ENCODE measurements around the gene COBL. TPM values are rescaled to one million over a fixed set of nuclear protein-coding genes. Genes with fewer than 3 reads are reported as not detected.
A peak's percentile ranks its signal among the peaks of the same experiment; 100 is the strongest.

COBL gene
- total and polyA plus RNA-seq, 2 donors (not counting 3 experiments of a cell fraction or from before 2014, with no cell fraction given) = 0.11 TPM; not detected in 1

DNA sequence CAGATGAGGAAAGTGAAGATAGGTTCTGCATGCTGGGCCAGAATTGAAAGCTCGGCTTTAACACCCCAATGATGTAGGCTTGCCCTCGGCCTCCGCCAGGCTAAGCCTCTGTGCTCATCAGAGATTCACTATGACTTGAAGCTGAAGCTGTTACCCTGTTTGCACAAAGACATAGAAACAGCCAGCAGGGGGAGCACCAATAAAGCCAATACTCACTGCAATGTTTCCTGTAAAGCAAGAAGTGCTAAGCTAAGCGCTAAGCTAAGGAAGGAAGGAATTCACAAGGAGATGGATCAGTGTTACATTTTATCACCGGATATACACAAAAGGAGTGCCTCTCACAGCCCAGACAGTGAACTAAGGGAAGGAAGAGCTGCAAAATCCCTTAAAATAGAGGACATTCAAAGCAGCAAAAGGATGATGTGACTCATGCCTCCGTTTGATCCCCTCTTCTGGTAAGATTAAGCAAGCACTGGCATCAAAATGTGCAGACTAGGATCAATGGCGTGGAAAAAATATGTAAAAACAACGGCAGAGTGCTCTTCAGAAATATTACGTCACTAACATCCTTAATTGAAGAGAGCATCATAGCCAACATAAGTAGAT lies 153.8 kb downstream of the COBL start:
- no peaks in the 10 kb centered on the region for H3K4me1 ChIP-seq (ENCODE audit: control insufficient read depth, extremely low read depth, insufficient read depth, low read length)
- POLR2A ChIA-PET = no interaction called here
- peaks cover 0 to 16% of the 10 kb centered on the region in 2 experiments for H3K27me3 ChIP-seq (ENCODE audit: control insufficient read depth in 2 of 2, insufficient read depth in 2 of 2, low read length in 2 of 2)
- peak overlapping the region; percentile 14 for H2AFZ ChIP-seq (ENCODE audit: low read depth, low read length)
- H3K9me3 ChIP-seq (replicated peaks; ENCODE audit: control insufficient read depth, insufficient read depth, low read length) = no peaks in the 10 kb centered on the region
- H3K9ac ChIP-seq (replicated peaks; ENCODE audit: extremely low read depth, insufficient read depth, low read length) = no peak overlapping the region
- dilution Hi-C loops (cut with MboI; ENCODE audit: extremely low pct_ligation_motif_present, low sequenced_read_pairs) = no loop called here
- peak; percentile 36 for TF ChIP-seq FOS (IDR thresholded peaks at IDR 0.05; ENCODE audit: borderline replicate concordance, insufficient read depth, low read length)
- TF ChIP-seq MYC (IDR thresholded peaks at IDR 0.05; ENCODE audit: low read depth, low read length) = no peak
- no peak for TF ChIP-seq MAX (IDR thresholded peaks at IDR 0.05; ENCODE audit: insufficient read depth, insufficient read length)
- TF ChIP-seq GATA2 (IDR thresholded peaks at IDR 0.05; ENCODE audit: insufficient read depth, insufficient read length, low read depth, low read length) = no peak
- no peak for TF ChIP-seq JUN (IDR thresholded peaks at IDR 0.05; ENCODE audit: borderline replicate concordance, insufficient read depth, insufficient read length, low read depth)
- no peak for TF ChIP-seq POLR2AphosphoS5 (IDR thresholded peaks at IDR 0.05; ENCODE audit: insufficient read depth, low read depth, low read length)
- TF ChIP-seq, protein P1, sequence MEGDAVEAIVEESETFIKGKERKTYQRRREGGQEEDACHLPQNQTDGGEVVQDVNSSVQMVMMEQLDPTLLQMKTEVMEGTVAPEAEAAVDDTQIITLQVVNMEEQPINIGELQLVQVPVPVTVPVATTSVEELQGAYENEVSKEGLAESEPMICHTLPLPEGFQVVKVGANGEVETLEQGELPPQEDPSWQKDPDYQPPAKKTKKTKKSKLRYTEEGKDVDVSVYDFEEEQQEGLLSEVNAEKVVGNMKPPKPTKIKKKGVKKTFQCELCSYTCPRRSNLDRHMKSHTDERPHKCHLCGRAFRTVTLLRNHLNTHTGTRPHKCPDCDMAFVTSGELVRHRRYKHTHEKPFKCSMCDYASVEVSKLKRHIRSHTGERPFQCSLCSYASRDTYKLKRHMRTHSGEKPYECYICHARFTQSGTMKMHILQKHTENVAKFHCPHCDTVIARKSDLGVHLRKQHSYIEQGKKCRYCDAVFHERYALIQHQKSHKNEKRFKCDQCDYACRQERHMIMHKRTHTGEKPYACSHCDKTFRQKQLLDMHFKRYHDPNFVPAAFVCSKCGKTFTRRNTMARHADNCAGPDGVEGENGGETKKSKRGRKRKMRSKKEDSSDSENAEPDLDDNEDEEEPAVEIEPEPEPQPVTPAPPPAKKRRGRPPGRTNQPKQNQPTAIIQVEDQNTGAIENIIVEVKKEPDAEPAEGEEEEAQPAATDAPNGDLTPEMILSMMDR (IDR thresholded peaks at IDR 0.05; ENCODE audit: extremely low read depth in 1 of 2, insufficient read depth in 1 of 2, low read depth in 1 of 2, low read length in 2 of 2) = peak; percentile 83
- CTCF ChIA-PET = interaction anchor here (0.5 to 6.7 kb wide), 67 partner anchors 9 to 1070 kb away, joined by 3 to 196 read pairs (median 4); partner anchors contain the start of gene ZPBP
- no peaks in the 10 kb centered on the region for H3K9me1 ChIP-seq (replicated peaks; ENCODE audit: control insufficient read depth, extremely low read depth, insufficient read depth, low read length)
- intact Hi-C loops (cut with micrococcal nuclease) = loop anchor here (1.0 to 2.0 kb wide), 3 partner anchors 204 to 1070 kb away; partner anchors contain the start of gene ZPBP
- no peaks in the 10 kb centered on the region for H3K79me2 ChIP-seq (ENCODE audit: control insufficient read depth, insufficient read depth, low read length)
- no peaks in the 10 kb centered on the region for H4K20me1 ChIP-seq (replicated peaks; ENCODE audit: control insufficient read depth, extremely low read depth, insufficient read depth, low read length)
- BruUV-seq (replicated peaks) = no TSS peak
- FAIRE-seq = peak; percentile 87
- peak; percentile 85 for DNase-seq (ENCODE audit: low read depth, low spot score)
- no peak overlapping the region for H3K27ac ChIP-seq (ENCODE audit: insufficient read depth, low read depth, low read length)
- no peak overlapping the region for H3K4me2 ChIP-seq (ENCODE audit: insufficient read depth, low read length)
- no peak overlapping the region for H3K4me3 ChIP-seq (replicated peaks in 1 of 3; ENCODE audit: insufficient read depth in 1 of 3, low read depth in 1 of 3, low read length in 3 of 3)
- H3K36me3 ChIP-seq (ENCODE audit: control insufficient read depth in 2 of 2, extremely low read depth in 1 of 2, insufficient read depth in 2 of 2, low read length in 2 of 2) = no peaks in the 10 kb centered on the region
